NCI-H2227 (cell line): ENCODE results near the gene B2M.
"Not testable (repeated sequence)": the region's sequence is repeated elsewhere in the genome, so short reads cannot be mapped to it uniquely, and the experiment has no call there.

Source experiments
- DNase-seq: peaks from one replicate; lab custom pipeline; 2025; ENCODE audit not compliant: unreplicated experiment; lab: John Stamatoyannopoulos, UW

The B2M gene

GRCh38 chr15:44720460-44721176, 9.3 kb downstream of the B2M start:
- no peak for DNase-seq

DNA sequence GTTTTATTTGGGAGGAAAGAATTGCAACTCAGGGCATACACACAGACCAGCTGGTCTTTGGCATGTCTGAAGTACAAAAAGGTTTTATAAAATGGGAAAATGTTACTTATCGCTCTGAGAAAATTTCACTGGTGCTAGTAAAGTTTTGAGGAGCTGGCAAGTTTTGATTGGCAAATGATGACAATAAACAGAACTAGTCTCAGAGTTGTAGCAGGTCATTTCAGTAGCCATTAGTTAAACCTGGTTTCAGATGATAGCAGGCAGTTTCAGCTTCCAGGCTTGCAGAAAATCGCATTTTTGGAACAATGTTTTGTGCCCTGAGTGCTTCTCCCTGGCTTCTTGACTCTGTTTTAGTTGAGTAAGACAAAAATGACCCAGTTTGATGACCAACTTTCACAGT, 10.7 kb downstream of the B2M start:
- DNase-seq, result no peak

DNA sequence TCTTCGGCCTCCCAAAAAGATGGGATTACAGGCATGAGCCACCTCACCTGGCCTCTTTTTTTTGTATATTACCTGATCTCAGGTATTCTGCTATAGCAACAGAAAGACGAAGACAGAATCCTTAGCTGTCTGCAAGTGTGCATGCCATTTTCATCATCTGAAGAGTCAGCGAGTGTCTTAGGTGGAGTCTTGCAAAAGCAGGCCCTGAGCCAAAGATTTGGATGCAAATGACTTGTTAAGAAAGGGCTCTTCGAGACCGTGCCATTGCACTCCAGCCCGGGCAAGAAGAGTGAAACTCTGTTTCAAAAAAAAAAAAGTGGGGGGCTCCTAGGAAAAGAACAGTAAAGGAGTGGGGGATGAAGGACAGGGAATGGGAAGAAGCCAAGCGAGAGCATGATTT, 14.8 kb downstream of the B2M start:
- no peak for DNase-seq

- peak; percentile 13 for DNase-seq
These were observed 15.5 kb downstream of the B2M start for GRCh38 chr15:44726568-44727484.

DNA sequence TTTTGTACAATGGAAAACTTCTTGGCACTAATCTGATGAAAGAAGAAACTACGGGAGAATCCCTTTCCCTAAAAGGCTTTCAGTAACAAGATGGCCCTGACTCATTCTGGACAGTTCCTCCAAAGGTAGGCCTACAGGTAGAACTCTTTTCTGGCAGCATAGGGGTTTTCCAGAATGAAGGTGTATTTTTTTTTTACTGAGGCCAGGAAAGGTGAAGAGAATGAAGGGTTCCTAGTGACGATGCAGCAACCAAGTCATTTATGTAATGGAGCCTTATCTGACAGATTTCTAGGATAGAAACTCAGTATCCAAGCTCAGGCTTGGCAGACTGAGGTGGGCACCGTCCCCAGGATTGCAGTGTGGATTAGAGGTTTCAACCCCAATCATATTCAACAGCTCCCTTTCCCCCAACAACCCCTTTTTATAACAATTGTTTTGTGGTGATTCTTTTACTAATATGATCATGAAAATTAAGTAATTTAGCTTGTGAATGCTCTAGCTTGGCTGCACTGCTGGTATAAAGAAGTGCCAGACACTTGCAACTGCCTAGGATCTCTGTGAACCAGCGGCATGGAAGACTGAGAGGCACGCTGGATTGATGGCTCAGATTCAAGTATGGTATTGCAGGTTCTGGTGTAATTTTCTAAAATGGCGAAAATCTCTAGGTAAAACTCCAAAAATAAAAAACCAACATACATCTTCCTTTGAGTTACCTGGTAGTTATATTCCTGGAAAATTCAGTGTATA, 16.3 kb downstream of the B2M start:
- no peak for DNase-seq

DNA sequence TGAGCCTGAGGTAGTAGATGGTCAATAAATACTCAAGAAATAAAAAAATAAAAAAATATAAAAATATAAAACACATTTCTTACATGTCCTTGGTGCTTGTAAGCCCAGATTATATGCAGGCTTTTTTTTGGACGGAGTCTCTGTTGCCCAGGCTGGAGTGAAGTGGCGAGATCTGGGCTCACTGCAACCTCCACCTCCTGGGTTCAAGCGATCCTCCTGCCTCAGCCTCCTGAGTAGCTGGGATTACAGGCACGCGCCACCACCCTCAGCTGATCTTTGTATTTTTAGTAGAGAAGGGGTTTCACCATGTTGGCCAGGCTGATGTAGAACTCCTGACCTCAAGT, 16.9 kb downstream of the B2M start:
- not testable (repeated sequence) for DNase-seq

- DNase-seq, result peak; percentile 95
These were observed 17.5 kb downstream of the B2M start for GRCh38 chr15:44728576-44729407.

DNA sequence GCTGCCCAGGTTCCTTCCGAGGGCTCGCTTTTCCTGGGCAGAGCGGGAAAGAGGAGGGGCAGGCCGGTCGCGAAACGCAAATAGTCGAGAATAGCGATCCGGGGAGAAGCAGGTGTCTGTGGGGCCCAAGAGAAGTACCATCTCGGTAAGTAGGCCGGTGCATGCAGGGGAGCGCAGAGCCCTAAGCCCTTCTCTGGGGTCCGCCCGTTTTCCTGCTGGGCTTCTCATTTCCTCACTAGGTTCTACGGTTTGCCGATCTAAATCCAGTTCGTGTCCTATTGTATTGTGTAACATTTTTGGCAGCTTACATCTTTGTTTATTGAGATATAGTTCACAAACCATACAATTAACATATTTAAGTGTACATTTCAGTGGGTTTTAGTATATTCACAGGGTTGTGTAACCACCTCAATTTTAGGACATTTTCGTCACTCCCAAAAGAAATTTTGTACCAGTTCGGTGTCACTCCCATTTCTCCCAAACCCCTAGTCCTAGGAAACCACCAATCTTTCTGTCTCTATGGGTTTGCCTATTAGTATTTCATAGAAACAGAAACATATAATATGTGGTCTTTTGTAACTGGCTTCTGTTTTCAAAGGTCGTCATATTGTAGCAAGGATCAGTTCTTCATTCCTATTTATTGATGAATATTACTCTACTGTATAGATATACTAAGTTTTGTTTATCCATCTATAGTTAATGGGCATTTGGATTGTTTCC, 18.3 kb downstream of the B2M start:
- peak; percentile 60 for DNase-seq

DNA sequence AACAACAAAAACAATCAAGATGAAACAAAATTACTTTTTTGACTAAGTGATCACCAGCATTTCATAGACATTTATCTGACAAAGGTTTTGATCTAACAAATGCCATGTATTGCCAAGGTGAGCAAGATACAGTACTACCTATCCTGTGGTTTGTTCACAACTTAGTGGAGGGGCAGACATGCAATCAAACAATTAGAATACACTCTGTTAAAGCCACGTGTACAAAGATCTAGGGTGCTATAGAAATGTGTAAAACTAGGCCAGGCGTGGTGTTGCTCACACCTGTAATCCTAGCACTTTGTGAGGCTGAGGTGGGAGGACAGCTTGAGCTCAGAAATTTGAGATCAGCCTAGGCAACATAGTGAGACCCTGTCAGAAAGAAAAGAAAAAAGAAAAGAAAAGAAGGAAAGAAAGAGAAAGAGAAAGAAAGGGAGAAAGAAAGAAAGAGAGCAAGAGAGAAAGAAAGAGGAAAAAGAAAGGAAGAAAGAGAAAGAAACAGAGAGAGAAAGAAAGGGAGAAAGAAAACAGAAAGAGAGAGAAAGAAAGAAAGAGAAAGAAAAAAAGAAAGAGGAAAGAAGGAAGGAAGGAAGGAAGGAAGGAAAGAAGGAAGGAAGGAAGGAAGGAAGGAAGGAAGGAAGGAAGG, 23.6 kb downstream of the B2M start:
- no peak for DNase-seq

DNA sequence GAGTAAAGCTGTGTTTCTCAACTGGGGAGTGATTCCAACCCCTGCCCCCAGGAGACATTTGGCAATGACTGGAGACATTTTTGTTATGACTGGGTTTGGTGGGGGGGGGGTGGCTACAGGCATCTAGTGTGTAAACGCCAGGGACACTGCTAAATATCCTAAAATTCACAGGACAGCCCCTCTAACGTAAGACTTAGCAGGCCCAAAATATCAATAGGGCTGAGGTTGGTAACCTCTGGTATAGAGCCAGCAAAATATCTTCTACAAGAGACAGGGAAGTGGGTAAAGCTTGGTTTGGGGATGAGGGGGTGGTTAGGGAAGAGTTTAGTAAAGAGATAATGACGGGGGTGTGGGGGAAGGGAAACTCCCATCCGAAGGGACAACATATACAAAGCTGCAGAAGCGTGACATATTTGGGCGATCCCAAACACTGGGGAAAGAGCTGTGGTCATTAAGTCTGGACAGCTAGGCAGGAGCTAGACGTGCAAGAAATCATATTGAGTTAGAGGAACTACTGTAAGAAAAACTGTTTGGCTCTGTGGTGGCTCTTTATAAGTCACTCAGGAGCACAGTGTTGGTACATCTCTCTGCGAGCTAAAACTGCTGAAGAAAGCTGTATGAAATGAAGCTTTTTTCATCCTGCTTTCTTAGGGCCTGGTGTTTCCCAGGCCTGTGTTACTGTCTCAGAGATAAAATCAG, 24.3 kb downstream of the B2M start:
- DNase-seq, result no peak

- DNase-seq, result no peak
These were observed 25.0 kb downstream of the B2M start, which contains the start of gene TRIM69 for GRCh38 chr15:44736181-44736765. Gene TRIM69, plus strand, starts transcription at chr15:44736528. Its CDS starts 177 bp downstream, at chr15:44736705.

DNA sequence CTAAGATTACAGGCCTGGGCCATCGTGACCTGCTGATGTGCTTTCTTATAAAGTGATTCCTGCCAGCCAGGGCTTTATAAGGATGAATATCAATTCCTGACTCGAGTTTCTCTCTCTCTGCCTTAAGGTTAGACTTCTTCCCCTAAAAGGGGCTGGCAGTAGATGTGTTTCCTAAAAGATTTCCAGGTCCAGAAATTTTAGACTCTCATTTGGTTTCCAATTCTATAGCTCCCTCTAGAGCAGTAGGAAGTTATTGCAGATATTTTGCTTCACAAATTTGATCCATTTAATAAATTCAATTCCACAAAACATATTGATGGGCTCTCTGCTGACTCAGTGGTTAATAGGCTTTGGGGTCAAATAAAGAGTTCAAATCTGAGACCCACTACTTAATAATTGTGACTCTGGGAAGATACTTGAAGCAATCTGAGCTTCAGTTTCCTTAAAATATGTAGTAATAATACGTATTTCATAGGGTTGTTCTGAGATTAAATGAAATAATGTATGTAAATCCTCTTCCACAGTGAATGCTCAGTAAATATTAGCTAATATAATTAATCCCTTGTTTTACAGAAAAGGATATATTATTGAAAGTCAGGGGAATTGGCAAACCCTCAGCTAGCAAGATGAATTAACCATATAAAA, 27.1 kb downstream of the B2M start:
- DNase-seq, result peak; percentile 37

GRCh38 chr15:44739222-44739847, 28.0 kb downstream of the B2M start:
- DNase-seq, result not testable (repeated sequence)

GRCh38 chr15:44743454-44743853, 32.1 kb downstream of the B2M start:
- not testable (repeated sequence) for DNase-seq

- DNase-seq, result no peak
These were observed 42.0 kb downstream of the B2M start for GRCh38 chr15:44753345-44753744.

- no peak for DNase-seq
These were observed 51.9 kb downstream of the B2M start for GRCh38 chr15:44763187-44763586.

DNA sequence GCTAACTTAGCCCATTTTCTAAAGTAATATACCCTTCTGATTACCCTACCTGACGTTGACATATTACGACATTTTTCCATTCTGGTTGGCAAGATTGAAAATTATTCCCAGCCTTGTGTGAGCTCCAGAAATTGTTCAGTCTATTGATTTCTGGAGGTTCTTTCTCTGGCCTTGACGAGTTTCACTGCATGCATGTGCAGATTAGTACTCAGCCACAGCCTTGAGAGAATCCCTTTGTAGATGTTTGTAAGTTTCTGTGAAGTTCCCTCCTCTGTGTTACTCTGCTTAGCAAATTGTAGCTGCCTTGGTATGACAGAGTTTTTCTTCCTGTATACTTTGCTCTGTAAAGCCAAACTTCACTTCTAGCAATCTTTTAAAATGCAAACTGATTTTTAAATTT, 52.5 kb downstream of the B2M start:
- DNase-seq, result no peak

- no peak for DNase-seq
These were observed 53.7 kb downstream of the B2M start for GRCh38 chr15:44765036-44765435.
